NCI-H2171 treated with DMSO at 0.1 percent for 48 hours (cell line): Measurements from ENCODE around the gene TMBIM4.
A peak's percentile ranks its signal among the peaks of the same experiment; 100 is the strongest.

Source experiments
- DNase-seq: peaks from one replicate; lab custom pipeline; 2025; lab: John Stamatoyannopoulos, UW

TMBIM4 gene

DNA sequence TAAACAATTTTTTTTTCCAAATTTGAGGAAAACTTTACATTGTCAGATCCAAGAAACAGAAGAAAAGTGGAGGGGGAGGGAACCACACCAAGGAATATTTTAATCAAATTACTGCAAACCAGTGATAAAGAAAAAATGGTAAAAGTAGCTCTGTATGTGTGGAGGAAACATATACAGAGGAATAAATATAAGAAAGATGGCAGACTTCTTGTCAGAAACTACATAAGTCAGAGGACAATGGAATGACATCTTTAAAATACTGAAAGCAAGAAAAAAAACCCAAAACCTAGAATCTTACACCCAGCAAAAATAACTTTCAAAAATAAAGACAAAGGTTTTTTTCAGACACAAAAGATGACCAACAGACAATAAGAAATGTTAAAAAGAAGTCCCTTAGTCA lies 29.1 kb downstream of the TMBIM4 start:
- DNase-seq, result no peak

DNA sequence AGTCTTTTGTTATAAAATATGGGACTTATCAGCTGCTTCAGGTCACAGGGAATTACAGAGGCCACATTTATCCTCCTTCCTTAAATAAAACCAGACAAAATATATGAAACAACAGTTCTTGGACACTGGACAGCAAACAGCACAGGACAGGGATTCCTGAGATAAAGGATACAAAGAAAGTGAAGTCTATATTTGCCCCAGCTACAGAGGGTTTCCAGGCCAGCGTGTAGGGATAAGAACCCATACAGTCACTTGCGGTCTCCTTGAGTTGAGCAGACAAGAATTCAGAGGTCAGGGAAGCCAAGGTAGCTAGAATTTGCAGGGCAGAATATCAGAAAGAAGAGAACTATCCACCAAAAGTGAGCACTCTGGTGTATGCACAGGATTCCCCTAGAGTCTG lies 30.5 kb downstream of the TMBIM4 start:
- DNase-seq, result no peak

DNA sequence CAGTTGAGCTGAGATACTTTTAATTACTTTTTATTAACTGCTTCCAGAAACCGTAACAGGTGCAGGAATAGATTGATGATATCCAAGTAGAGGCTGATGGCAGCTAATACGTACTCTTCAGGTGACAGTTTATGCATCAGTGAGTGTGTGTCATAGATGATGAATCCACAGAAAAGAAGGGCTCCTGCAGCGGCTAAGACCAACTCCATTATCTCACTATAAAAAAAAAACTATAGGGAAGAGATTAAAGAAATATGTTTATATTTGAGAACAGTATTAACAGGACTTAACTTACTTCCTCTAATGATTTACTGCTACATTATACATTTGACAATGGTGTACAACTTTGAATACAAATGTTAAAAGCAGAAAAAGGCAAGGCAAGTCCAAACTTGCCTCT lies 31.9 kb downstream of the TMBIM4 start:
- no peak for DNase-seq

DNA sequence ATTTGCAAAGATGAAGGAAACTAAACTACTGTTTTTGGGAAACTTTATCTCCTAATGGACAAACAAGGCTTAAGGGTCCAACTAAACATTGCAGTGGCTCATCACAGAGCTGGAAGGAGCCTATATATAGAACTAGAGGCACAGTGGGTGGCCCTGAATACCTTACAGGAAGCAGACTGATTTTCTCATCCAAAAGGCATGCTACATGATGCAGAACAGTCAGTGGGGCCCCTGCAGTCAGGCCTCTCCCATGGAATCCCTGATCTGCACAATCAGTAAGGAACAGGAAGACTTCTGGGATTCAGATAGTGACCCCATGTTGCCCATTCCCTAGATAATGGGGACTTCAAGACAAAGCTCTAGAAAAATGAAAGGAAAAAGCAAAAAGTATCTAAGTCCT lies 37.4 kb downstream of the TMBIM4 start:
- DNase-seq, result no peak

DNA sequence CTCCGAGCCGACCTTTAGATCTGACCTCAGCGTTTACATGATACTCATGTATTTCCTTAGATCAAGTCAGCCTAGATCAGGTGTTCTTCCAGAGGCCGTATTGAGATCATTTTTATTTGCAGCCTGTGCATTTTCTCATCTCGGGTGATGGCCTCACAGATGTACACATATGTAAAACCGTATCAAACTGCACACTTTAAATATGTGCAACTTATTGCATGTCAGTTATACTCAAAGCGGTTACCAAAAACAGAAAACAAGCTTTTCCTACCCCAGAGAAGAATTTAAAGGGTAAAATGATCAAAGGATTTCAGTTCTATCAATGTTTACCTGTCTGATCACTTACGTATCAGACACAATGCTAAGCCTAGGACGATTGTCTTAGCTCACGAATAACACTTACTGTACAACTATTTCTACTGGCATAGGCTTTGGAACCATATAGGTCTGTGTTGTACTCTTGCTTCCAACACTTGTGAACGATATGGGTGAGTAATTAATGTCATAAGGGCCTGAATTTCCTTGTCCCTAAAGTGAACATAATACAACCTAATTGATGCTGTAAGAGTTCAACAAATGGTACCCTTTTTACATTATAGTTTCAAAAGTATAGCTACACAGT lies 38.6 kb downstream of the TMBIM4 start:
- peak; percentile 64 for DNase-seq

DNA sequence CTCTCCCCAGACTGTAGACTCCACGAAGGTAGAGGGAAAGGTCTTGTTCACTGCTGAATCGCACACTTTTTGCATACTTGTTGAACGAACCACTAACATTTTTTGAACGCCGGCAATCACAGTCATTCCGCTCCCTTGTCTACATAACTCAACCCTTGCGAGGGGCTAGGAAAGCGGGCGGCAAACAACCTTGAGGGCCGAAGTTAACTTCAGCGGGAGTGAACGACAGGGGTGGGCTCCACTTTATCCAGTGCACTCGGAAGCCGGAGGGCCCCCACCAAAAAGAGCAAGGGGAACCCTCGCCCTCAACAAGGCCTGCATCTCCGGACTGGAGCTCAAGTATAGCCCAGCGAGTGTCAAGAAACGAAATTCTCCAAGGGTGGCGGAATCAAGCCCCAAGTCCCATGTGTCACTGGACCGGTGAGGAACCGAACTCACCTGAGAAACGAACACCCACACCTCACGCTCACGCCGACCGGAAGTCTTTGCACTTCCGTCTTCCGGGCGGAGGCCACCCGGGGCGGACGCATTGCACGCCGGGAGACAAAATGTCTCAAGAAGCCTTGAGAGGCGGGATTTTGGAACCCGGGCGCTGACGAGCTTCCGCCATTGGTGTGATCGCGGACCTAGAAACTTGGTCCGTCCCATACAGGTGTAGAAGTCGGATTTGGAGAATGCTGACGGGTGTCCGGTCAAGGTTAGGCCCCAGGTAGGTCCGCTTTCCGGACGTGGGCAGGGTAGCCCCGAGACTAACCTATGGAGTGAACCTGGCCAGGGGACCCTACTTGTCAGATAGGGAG lies 39.3 kb downstream of the TMBIM4 start, which contains the start of gene LLPH:
TSS of gene LLPH (minus strand) at position 484 of the 800 bp plus-strand sequence. CDS start 1,644 bp downstream, outside the sequence.
- peak; percentile 86 for DNase-seq

DNA sequence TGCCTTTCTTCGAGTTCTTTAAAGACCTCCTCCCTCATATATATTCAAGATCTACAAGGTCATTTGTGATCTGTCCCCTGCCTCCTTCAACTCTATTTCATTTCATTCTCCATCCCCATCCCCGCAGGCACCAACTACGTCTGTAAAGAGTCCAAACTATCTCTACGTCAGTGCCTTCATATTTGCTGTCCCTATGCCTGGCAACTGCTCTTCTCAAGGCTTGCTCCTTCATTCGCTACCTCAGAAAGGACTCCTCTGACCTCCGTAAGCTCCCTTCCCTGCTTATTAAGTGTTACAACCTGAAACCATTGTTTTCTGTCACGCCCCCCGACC lies 39.9 kb downstream of the TMBIM4 start:
- no peak for DNase-seq

DNA sequence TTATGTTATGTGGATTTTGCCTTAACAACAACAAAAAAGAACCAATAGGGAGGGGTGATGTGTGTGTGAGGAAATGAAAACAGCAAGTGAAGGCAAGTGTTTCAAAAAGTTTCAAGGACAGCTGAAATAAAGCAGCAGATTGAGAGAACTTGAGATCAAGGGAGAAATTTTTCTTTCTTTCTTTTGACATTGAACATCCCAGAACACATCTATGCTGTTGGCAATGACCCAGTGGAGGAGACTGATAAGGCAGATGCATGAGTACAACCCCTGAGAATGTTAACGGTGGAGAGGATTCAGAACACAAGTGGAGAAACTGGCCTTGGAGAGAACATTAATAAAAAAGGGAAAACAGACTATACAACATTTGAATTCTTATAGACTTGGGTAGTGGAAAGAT lies 42.1 kb downstream of the TMBIM4 start:
- no peak for DNase-seq

DNA sequence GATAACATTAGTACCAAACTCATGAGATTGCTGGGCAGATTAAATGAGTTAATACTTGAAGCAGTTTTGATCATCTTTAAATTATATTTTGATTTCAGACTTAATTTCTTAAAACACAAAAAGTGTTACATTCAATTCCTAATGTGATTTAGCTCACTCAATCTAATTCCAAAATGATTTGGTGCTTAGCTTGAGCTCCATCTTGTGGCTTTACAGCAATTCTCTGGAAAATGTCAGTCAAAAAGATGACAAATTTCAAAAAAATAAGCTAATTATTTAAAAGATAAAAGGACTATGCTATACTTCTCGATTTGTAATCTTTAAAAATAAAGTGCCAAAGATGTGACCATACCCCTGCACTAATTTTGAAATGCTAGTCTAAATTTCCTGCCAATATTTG lies 49.3 kb downstream of the TMBIM4 start:
- no peak for DNase-seq

DNA sequence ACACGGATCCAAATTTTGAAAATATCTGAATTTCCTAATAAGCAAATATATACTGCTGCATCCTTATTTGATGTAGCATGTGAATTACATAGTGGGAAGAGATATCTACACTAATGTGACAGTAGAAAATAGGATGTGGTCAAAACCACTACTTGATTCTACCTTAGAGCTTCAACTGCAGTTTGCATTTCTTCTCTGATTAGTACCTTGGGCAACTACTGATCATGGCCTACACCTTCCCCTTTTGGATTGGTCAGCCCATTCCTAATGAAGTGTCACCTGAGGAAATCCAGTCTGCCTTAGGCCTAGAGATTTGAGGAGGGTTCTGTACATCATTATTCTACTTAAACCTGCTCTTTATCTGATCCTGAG lies 49.9 kb downstream of the TMBIM4 start:
- no peak for DNase-seq

DNA sequence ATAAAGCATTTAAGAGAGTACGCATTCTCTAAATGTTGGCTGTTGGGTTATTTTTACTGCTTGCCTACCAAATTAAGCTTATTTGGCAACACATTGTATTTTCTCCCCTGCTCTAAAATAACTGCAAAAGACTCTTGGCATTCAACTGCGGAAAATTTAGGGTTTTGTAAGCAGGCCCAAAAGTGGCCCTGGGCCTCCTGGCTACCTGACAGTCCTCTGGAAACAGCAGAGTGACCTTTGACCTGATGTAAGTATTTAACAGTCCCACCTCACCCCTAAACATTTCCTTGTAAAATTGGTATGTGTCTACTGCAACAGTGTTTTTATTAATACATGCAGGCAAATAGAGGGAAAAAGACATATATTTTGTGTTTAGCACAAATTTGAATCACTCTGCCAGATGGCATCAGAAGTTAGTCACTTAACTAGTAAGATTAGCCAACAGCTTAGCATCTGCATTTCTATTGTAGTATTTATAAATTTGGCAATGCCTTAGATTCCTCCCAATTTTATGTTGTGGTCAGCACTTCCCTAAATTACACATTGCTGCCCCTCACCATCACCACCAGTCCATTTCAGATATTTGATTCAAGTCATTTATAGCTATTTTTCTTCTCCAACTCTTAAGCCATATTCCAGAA lies 50.4 kb downstream of the TMBIM4 start:
- no peak for DNase-seq

DNA sequence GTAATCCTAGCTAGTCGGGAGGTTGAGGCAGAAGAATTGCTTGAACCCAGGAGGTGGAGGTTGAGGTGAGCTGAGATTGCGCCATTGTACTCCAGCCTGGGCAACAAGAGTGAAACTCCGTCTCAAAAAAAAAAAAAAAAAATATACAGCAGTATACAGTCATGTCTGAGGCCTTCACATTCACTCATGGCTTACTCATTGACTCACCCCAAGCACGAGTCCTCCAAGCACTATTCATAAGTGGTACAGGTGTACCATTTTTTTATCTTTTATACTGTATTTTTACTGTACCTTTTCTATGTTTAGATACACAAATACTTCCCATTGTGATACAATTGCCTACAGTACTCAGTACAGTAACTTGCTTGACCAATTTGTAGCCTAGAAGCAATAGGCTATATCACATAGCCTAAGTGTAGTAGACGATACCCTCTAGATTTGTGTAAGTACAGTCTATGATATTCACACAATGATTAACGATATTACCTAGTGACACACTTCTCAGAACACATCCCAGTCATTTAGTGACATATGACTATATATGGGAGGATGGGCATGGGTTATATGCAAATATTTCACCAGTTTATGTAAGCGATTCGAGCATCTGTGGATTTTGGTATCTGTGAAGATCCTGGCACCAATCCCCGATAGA lies 51.4 kb downstream of the TMBIM4 start:
- no peak for DNase-seq

DNA sequence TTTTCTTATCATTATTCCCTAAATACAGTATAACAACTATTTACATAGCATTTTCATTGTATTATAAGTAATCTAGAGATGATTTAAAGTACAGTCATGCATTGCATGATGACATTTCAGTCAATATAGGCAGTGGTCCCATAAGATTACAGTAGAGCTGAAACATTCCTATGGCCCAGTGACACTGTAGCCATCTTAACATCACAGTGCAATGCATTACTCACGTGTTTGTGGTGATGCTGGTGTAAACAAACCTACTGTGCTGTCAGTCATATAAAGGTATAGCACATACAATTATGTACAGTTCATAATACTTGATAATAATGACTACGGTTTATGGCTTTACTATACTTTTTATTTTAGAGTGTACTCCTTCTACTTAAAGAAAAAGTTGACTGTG lies 52.6 kb downstream of the TMBIM4 start:
- DNase-seq, result no peak

DNA sequence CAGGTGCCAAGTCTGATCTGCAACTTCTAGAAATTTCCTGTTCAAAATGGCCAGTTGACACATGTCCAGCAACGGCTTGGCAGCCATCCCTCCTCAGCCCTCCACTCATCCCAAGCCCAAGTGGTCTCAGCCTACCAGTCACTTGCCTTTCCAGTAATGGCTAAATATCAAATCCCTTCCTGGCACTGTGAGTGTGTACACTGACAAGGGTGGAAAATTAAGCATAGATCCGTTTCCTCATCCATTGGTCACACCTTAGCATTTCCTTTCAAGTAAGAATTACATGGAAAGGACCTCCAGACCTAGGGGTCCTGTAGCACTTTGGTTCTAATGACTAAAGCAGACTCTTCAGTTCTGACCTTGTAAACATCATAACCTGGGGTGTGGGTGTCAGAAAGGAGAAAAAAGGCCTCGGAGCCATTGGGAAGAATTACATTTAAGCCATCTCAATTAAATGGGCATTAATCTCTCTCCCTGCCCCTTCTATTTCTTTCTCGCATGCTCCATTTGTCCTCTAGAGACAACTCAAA lies 54.7 kb downstream of the TMBIM4 start:
- no peak for DNase-seq

DNA sequence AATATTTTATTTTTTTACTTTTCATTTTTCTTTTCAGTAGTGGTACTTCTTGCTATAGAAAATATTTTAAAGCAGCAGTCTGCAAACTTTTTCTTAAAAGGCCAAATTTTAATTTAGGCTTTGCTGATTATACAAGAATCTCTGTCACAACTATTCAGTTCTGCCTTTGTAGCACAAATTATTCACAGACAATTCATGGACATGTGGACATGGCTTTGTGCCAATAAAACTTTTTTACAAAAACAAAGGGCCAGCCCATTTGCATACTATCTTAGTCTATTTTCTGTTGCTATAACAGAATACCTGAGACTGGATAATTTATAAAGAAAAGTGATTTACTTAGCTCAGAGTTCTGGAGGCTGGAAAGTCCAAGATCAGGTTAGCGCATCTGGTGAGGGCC lies 56.3 kb downstream of the TMBIM4 start:
- DNase-seq, result no peak

DNA sequence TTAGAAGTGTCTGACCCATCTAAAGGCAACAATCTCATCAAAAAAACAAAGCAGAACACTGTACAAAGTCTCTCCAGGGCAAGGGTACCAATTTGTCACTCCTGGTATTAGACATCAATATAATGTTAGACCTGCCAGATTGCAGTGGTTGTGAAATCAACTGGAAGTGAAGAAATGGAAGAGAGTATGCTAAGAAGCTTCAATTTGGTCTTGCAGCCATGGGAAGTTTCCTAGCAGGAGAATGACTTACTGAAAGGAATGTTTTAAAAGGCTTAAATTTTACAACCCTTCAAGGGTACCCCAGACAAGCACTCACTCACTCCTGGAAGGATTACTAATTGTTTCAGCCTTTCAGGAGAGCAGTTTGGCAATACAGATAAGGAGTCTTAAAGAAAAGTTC lies 58.2 kb downstream of the TMBIM4 start:
- DNase-seq, result peak; percentile 5

DNA sequence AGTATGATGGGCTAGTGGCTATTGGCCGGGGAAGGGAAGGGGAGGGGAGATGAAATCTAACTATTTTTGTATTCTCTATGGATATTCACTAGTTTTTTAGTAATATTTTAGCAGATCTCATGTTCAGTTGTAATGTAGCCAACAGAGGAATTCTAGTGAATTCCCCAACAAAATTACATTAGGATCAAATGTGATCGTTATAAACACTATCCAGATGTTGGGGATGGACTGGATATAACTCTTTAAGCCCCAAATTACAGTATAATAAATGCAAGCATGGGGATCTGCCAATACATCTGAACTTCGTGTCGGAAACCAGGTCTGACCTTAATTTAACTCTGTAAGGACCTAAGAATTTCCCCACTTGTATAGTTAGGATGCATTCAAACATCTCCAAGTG lies 60.7 kb downstream of the TMBIM4 start:
- DNase-seq, result no peak

DNA sequence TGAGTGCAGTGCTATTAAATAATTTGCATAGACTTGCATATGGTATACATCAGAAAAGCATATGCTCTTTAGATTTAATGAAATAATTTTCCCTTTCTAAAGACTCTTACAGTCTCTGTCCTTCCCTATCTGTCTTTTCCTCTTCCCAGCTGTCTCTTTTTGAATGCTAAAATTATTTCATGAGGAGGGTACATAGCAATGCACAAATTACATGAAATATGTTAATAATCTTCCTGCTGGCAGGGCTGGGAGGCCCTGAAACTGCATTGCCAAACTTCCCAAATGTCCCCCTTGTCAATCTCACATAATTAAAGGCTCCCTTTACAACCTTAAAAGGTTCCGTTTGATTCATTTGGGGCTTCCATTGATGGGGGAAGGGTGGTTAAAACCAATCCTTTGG lies 61.4 kb downstream of the TMBIM4 start:
- no peak for DNase-seq

DNA sequence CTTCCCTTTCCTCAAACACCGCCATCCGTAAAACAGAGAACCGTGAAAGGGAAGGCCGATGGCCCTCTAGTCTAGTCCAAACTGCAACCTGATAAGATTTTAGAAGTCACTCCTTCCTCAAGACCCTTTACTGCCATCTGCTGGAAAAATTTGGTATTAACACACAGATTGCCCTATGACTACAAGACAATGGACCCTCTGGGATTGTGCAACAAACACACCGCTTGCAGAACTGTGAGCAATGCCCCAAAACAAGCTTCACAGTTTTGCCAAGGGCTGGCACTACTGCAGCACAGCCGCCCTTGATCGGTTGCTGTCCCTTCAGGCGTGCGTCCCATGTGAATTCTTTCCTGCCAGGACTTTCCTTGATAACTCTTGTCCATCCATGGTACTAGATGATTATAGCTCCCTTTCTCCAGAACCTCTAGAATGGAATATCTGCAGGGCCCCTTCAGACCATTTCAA lies 62.3 kb downstream of the TMBIM4 start:
- DNase-seq, result peak; percentile 74

DNA sequence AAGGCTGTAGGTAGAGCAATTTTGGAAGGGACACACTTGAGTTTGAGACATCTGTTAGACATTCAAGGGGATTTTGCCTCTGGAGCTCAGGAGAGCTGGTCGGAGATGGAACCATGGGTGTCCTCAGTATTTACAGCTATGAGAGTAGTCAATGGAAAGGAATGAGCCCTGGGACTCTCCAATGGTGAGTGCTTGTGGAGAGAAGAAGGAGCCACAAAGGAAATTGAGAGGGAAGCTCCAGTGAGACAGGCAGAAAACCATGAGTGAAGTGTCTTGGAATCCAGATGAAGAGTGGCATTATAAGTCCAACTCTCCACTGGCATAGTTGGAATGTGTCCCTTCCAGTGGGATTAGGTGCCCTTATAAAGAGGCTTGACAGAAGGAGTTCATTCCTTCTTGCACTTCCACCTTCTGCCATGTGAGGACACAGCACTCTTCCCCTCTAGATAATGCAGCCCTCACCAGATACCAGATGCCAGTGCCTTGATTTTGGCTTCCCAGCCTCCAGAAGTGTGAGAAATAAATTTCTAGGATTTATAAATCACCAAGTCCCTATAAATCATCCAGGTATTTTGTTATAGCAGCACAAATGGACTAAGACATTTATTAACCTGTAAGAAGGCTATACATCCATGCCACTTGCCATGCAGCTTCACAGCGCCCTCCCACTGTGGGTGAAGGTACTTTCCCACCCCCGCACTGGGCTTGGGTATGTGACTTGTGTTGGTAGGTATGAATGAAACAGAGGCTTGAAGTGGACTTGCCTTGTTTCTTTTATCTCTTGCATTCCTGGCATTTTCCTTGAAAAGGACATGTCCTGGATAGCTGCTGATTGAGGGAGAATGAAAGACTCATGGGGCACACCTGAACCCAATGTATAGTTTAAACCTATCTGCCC lies 66.5 kb downstream of the TMBIM4 start:
- DNase-seq, result no peak

DNA sequence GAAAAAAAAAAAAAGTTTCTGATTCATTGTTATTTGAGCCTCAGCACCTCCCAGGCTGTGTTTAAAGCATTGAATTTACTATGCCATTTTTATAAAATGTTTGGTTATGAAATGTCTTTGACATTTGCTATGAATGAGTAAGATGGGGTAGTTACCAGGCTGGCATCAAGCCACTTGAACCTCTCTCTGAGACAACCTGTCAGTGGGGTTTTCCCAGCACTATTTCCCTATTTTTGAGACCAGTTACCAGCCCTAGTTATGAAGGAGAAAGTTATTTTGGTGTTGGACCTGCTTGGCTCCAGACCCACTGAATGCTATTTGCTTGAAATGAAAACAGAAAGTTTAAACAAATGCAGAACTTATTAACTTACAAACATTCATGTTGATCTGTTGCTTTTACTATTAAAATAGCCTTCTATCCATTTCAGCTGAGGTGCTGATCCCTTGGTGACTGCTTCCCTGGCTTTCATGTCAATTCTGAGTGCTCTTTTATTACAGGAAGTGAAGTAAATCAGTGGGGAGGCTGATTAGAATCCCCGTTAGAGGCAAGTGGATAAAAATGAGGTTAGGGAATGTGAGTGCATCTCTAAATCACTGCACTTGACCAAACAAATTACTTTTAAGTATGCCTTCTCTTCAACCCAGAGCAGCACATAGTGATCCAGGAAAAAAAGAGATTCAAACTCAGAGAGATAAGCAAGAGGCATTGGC lies 77.1 kb downstream of the TMBIM4 start:
- DNase-seq, result no peak
